Stomach (tissue), 4 donors: Measurements from ENCODE around the gene NCL.

Source experiments
- CTCF ChIP-seq, 7 experiments: fragments of 450-650 bp in 4 of 7; fragments of 200-600 bp in 3 of 7; sonication (generic) in 3 of 7; IDR thresholded peaks; one replicate each; pipeline ENCODE4 v1.5.1; 2016 to 2019; ENCODE audit warnings: antibody characterized with exemption in 7 of 7, control low read depth in 2 of 7, mild to moderate bottlenecking in 1 of 7
- EP300 ChIP-seq: sonication (generic); formaldehyde crosslinking; IDR thresholded peaks from one replicate; pipeline ENCODE4 v1.6.1; 2017; ENCODE audit warnings: antibody characterized with exemption
- POLR2AphosphoS5 ChIP-seq, 3 donors: sonication (generic); formaldehyde crosslinking; IDR thresholded peaks; one replicate each; pipeline ENCODE4 v1.6.1; 2016; ENCODE audit warnings: antibody characterized with exemption in 3 of 3

GRCh38 chr2:231452799-231453508, 11.3 kb downstream of the NCL start:
- TF ChIP-seq CTCF (IDR thresholded peaks at IDR 0.05) (no peak), EP300 (no peak), POLR2AphosphoS5 (IDR thresholded peaks at IDR 0.05) (no peak)
